GM21737 (cell line): Measurements from ENCODE around the gene KCTD3.

Experiments
- ATAC-seq: cut with Tn5 transposase; IDR thresholded peaks from one replicate; pipeline ENCODE4 v1.9.1; 2021; ENCODE audit warnings: mild to moderate bottlenecking, moderate library complexity; ENCODE audit not compliant: unreplicated experiment

Gene KCTD3

DNA sequence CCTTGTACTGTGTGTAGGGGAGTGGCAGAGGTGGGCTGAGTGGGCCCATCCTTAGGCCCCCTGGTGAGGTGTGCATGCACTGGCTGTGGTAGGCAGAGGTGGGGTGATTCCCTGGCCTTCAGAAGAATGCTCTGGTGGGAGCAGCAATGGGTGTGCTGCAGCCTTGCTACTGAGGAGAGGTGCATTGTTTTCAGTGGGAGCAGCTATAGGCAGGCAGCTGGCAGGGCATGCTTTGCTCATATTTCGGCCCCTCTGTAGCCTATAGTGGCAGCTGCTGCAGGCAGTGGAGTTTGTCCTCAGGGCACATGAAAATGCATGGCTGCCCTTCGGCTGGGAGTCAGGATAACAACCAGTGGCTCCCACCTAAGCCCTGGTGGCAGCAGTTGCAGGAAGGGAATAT is 10.1 kb upstream of the KCTD3 start:
- ATAC-seq = no peak

DNA sequence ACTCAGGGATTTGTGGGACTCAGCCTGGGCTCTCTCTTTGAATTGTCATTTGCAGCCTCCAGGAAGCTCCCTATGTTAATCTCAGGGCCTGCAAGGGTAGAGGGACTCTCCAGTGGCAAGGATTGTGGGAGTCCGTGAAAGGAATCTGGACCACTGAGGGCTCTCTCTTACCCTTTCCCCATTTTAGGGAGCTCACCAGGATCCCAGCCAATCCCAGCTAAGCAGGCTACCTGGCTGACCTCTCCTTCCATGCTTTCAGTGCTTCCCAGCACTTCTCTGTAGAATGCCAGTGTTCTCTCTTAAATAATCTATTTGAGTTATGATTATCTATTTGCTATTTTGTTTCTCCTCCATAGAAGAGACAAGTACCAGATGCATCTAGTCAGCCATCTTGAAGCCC is 9.6 kb upstream of the KCTD3 start:
- ATAC-seq = no peak

GRCh38 chr1:215557992-215558626 is 9.0 kb upstream of the KCTD3 start:
- ATAC-seq = no peak

- ATAC-seq = peak; percentile 61
These were observed 591 bp downstream of the KCTD3 start for GRCh38 chr1:215567491-215568298.

DNA sequence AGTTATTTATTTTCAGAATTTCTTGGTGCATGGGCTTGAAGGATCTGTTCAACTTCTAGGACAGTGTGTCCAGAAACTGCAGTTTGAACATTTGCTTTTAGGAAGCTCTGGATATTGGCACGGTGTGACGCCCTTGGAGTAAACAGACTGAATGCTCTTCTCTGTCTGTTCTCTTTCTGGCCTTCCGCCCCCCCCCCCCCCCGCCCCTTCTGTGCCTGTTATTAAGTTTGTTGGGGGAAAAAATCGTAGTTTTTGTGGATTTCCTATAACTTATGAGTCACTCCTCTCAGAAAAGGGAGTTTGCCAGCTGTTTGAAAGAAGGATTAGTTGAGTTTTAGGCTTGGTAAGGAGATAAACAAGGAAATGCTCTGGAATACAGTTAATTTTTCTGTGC is 1.2 kb downstream of the KCTD3 start:
- ATAC-seq = no peak

DNA sequence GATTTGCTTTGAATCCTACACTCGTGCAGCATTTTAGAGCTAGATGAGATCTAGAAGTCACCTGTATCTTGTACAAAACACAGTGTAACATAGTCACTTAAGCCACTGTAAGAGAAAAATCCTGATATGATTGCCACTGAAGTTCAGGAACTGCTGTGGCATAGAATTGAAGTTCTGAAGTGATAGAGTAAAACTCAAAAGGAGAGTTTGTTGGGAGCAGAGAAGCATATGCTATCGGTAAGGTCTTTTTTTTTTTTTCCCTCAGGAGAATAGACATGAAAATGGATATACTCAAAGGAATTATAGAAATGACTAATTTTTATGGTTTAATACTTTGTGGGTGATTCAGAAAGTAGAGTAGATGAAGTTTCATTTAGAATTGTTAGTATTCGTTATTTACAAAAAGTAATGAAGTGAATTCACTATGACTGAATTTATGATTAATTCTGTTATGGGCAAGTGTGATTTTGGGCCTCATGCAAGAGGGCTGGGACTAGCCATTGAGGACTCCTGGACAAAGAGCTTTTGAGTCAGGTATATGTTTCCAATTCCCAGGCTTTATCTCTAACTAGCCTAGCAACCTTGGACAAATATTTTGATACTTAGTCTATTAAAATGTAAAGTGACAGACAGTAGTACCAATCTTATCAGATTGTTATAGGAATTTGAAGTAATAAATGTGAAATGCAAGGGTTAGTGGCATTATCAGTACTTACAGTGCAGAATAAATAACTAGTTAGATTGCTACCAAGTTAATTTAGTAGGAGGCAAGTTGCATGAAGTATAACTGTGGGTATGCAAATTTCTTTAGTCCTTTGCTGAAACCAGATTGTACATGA is 3.1 kb downstream of the KCTD3 start:
- no peak for ATAC-seq

DNA sequence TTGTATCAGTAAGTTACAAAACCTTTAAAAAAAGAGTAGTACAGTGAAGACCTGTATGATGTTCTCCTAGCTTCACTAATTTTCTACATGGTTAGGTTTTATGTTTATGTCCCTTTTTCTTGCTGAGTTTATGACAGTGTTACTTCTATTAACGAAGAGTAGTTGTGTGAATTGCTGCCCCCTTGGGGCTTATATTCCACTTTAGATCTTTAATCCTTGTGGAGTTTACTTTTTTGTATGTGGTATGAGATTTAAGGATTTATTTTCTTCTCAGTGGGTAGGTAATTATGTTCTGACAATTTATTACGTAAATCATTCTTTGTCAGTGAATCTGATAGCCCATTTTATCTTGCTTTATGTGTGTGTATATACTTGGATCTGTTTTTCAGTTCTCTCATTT is 14.8 kb downstream of the KCTD3 start:
- no peak for ATAC-seq

- no peak for ATAC-seq
These were observed 16.2 kb downstream of the KCTD3 start for GRCh38 chr1:215583185-215583749.

- no peak for ATAC-seq
These were observed 17.3 kb downstream of the KCTD3 start for GRCh38 chr1:215584389-215584788.

DNA sequence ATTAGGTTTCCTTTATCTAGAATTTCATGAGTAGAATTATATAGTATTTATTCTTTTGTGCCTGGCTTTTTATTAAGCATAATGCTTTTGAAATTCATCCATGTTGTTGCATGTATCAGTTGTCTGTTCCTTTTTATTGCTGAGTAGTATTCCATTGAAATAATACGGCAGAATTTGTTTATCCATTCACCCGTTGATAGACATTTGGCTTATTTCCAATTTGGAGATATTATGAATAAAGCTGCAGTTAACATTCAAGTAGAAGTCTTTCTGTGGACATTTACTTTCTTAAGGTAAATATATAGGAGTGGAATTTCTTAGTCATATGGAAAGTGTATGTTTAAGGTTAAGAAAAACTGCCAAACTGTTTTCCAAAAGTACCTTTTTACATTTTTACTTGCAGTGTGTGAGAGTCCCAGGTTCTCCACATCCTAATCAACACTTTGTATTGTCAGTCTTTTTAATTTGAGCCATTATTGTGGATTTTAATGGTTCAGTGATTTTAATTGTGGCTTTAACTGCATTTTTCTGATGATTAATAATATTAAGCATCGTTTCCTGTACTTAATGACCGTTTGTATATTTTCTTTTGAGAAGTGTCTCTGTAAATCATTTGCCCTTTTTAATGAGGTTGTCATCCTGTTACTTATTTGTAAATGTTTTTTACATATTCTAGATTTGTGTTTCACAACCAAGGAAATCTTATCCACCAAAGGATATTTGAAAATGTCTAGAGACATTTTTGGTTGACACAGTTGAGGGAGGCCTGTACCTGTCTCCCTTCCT is 22.7 kb downstream of the KCTD3 start:
- no peak for ATAC-seq

- ATAC-seq = no peak
These were observed 23.8 kb downstream of the KCTD3 start for GRCh38 chr1:215590779-215591491.

DNA sequence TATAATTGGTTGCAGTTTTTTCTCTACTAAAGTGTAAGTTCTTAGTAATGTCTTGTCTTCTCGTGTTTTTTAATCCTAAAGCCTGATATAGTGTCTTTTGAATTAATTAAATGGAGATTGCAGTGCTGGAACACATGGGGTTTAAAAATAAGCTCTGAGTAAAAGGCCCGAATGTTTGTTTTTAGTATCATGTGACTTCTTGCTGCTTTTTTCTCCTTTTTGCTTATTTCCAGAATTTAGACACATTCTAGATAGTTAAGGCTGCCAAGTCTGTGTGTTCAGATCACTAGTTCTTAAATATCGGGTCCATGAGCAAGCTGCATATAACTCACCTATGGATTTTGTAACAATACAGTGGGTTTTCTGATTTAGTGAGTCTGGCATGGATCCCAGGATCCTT is 27.5 kb downstream of the KCTD3 start:
- ATAC-seq = no peak

DNA sequence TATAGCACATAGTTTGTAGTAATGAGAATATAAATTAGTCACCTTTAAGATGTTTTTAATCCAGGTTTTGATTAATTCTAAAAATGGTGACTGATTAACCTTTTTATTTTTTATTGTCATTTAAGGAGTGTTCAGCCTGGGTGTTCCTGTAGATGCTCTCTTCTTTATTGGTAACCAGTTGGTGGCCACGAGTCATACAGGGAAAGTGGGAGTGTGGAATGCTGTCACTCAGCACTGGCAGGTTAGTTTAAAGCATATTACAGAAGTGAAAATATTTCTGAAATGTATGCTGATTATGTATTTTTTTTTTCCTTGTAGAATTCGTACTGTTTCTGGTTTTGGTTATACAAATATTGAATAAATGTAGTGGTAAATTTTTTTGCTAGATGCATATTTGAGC is 28.1 kb downstream of the KCTD3 start:
- ATAC-seq = no peak

DNA sequence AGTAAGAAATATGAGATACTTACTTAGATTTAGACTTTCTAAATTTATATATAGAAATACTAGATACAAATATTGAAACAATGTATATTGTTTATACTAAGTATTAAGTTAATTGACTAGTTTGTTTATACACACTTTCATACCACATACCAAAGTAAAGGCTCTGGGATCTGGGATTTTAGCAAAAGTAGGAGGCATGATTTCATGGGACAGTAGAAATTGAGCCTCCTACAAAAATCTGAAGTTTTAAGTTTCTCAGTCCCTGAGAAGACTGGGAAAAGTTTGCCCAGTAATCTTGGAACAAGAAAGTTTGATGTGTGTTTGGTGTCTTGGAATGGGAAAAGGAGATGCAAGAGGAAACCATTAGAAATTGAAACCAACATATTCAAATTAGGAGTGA is 30.9 kb downstream of the KCTD3 start:
- no peak for ATAC-seq

- ATAC-seq = no peak
These were observed 32.4 kb downstream of the KCTD3 start for GRCh38 chr1:215599418-215600074.

DNA sequence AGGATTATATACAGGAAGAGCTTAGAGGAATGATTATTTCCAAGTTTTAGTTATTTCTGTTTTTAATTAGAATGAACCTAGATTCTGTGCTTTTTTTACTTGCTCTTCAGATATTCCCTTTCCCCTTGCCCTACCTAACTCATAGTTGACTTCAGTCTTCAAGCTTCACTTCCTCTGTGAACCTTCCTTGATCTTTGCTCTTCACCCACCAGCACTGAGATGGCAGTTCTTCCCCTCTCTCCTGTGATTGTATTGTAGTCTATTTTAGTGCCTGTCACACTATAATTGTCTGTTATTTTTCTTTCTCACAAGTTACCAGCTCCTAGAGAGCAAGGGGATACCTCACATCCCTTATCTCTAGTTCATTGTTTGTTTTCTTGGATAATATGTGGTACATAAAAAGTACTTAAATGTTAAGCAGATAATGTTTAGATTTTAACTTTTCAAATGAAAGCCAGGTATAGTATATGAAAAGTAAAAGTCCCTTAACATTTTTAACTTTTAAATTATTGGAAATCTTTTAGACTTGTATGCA is 33.2 kb downstream of the KCTD3 start:
- no peak for ATAC-seq

DNA sequence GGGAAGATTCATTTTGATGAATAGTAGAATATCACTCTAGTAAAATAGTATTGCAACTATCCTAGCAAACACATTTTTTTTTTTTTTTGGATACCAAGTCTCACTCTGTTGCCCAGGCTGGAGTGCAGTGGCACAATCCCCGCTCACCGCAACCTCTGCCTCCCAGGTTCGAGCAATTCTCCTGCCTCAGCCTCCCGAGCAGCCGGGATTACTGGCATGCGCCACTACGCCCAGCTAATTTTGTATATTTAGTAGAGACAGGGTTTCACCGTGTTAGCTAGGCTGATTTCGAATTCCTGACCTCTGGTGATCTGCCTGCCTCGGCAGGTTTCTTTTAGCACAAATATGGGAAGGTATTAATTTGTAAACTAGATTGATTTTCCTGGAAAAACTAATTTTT is 33.8 kb downstream of the KCTD3 start:
- ATAC-seq = no peak

DNA sequence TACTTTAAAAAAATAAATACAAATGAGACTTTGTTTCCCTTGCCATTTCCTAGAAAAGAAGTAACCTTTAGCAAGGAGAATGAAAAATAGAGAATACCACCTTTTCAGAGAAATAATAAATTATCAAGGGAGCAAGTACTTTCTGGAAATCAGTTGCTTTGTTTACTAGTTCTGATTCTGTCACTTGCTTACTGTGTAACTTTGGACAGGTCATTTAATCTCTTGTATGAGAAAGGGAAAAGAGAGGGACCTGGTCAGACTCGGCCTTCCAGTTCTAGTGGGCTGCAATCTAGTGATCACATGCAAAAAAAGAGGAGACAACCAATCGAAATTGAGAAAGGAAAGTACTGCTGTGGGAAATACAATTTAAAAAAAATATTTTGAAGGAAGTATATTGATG is 34.2 kb downstream of the KCTD3 start:
- ATAC-seq = no peak

DNA sequence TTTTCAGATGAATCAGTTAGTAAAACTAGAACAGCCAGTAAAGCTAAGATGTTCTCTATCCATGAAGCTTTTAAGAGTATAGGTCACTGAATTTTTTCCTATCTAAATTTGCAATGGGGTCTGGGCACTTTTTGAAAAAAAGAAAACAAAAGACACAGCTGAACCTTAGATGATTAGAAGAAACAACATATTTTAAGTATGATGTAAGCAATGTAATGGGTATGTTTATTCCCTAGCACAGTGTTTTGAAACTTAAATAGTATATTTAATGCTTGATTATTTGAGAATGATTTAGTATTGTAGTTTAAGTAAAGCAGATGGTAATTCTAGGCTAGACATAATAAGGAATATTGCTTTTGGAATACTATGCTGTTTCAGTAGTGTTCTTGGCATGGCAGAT is 36.2 kb downstream of the KCTD3 start:
- no peak for ATAC-seq
